Measurements from ENCODE around the gene BAZ2B. TPM values are rescaled to one million over a fixed set of nuclear protein-coding genes. Genes with fewer than 3 reads are reported as not detected.

The BAZ2B gene
- total and polyA plus RNA-seq, 2 of the 13 experiments (the other 11 are each of a cell fraction or from before 2014, with no cell fraction given) = 14.0 to 15.1 TPM

DNA sequence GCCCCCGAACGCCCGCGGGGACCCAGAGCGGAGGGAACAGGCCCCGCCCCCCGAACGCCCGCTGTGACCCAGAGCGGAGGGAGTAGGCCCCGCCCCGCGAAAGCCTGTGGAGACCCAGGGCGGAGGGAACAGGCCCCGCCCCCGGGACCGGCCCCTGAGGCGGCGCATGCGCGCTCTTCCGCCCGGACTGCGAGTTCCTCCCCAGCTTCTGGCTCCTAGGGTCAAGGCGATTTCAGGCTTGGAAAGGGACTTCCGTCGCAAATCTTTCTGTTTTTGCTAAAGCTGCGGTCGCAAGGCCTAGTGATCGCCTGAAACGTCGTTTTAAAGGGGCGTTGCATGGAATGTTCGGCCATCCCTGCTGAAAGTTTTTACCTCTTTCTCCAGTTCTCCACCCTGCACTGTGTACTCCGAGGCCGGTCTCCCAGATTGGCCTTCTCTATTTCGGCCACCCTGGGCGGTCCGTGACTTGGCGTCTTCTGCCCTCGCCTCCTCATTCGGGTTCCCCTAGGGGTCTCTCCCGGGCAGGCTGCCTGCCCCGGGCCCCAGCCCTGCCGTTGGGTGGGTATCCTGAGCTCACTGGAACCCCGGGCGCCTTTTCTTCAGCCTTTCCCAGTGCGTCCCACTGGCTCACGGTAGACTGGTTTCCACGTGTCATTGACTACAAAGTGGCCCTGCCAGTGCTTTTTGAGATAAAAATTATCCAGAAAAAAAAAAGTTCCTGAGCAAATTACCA lies 329.5 kb downstream of the BAZ2B start (continued):
- TF ChIP-seq YEATS4 (CRISPR knock-in tag; IDR thresholded peaks at IDR 0.05; ENCODE audit: borderline replicate concordance) (peak; percentile 92), KLF9 (CRISPR knock-in tag; IDR thresholded peaks at IDR 0.05; ENCODE audit: low read depth) (no peak; the same call in 1 of the 2 replicates), CEBPG (CRISPR knock-in tag; IDR thresholded peaks at IDR 0.05) (no peak), GTF2F1 (IDR thresholded peaks at IDR 0.05; ENCODE audit: low read length) (0 out of 2 replicates have a peak, but pooled peaks have one; percentile 21), SNAPC2 (CRISPR knock-in tag; IDR thresholded peaks at IDR 0.05) (no peak; the same call in 1 of the 2 replicates), ZNF101 (CRISPR knock-in tag; IDR thresholded peaks at IDR 0.05; ENCODE audit: borderline replicate concordance, low read depth) (no peak), NCOA5 (CRISPR knock-in tag; IDR thresholded peaks at IDR 0.05) (no peak), TAF15 (IDR thresholded peaks at IDR 0.05; ENCODE audit: low read depth, low read length, poor library complexity, severe bottlenecking) (no peak), ISL2 (CRISPR knock-in tag; IDR thresholded peaks at IDR 0.05) (peak; percentile 61), IKZF1 (IDR thresholded peaks at IDR 0.05) (no peak), CBX5 (CRISPR knock-in tag; IDR thresholded peaks at IDR 0.05; ENCODE audit: borderline replicate concordance) (peak; percentile 24; the same call in 1 of the 2 replicates), NCOA1 (CRISPR knock-in tag; IDR thresholded peaks at IDR 0.05) (no peak), SSRP1 (CRISPR knock-in tag; IDR thresholded peaks at IDR 0.05) (0 out of 2 replicates have a peak, but pooled peaks have one; percentile 55), BRD4 (CRISPR knock-in tag; IDR thresholded peaks at IDR 0.05) (no peak; the same call in none of the 2 replicates), U2AF1 (optimal IDR thresholded peaks at IDR 0.05; ENCODE audit: low read depth, low read length) (peak; percentile 87), KAT8 (CRISPR knock-in tag; IDR thresholded peaks at IDR 0.05) (peak; percentile 91), ZNF883 (CRISPR knock-in tag; IDR thresholded peaks at IDR 0.05; ENCODE audit: not compliant biosample characterization) (peak; percentile 6), CAMTA2 (CRISPR knock-in tag; IDR thresholded peaks at IDR 0.05; ENCODE audit: borderline replicate concordance) (no peak), NFE2 (CRISPR knock-in tag; IDR thresholded peaks at IDR 0.05) (no peak), ZBTB20 (CRISPR knock-in tag; IDR thresholded peaks at IDR 0.05; ENCODE audit: borderline replicate concordance, low read depth) (no peak), POLR2A (IDR thresholded peaks at IDR 0.05; ENCODE audit: insufficient read depth in 1 of 2, low read depth in 2 of 2, low read length in 2 of 2) (peak; percentile 92 to 96), ZFP36L1 (CRISPR knock-in tag; IDR thresholded peaks at IDR 0.05) (peak; percentile 18; the same call in 1 of the 2 replicates), RARA (CRISPR knock-in tag; IDR thresholded peaks at IDR 0.05) (no peak; the same call in 1 of the 2 replicates), SRY (CRISPR knock-in tag; IDR thresholded peaks at IDR 0.05) (0 out of 2 replicates have a peak, but pooled peaks have one; percentile 19), PHF8 (CRISPR knock-in tag; IDR thresholded peaks at IDR 0.05) (peak; percentile 91)
- TF ChIP-seq, protein P1, sequence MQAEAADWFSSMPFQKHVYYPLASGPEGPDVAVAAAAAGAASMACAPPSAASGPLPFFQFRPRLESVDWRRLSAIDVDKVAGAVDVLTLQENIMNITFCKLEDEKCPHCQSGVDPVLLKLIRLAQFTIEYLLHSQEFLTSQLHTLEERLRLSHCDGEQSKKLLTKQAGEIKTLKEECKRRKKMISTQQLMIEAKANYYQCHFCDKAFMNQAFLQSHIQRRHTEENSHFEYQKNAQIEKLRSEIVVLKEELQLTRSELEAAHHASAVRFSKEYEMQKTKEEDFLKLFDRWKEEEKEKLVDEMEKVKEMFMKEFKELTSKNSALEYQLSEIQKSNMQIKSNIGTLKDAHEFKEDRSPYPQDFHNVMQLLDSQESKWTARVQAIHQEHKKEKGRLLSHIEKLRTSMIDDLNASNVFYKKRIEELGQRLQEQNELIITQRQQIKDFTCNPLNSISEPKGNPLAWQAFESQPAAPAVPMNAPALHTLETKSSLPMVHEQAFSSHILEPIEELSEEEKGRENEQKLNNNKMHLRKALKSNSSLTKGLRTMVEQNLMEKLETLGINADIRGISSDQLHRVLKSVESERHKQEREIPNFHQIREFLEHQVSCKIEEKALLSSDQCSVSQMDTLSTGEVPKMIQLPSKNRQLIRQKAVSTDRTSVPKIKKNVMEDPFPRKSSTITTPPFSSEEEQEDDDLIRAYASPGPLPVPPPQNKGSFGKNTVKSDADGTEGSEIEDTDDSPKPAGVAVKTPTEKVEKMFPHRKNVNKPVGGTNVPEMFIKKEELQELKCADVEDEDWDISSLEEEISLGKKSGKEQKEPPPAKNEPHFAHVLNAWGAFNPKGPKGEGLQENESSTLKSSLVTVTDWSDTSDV (CRISPR knock-in tag; IDR thresholded peaks at IDR 0.05) = no peak
- TF ChIP-seq, protein P2, sequence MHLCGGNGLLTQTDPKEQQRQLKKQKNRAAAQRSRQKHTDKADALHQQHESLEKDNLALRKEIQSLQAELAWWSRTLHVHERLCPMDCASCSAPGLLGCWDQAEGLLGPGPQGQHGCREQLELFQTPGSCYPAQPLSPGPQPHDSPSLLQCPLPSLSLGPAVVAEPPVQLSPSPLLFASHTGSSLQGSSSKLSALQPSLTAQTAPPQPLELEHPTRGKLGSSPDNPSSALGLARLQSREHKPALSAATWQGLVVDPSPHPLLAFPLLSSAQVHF (CRISPR knock-in tag; IDR thresholded peaks at IDR 0.05) = no peak
